Stimulated activated CD8-positive, alpha-beta memory T cell treated with anti-CD3 and anti-CD28 coated beads, Interleukin-12 subunit alpha, Interleukin-12 subunit beta, amount 100 ng/mL, for 1 hour (primary cell): Measurements from ENCODE around the gene TACR2.
A peak's percentile ranks its signal among the peaks of the same experiment; 100 is the strongest.

Experiments
- DNase-seq: peaks from one replicate; pipeline ENCODE4 v3.0.0-alpha.2; 2020; ENCODE audit warnings: low read depth

Gene TACR2

GRCh38 chr10:69416695-69417094 is at the start of gene TACR2:
TSS of gene TACR2 (minus strand) at chr10:69416918. CDS start at chr10:69416323, 595 bp downstream.
- DNase-seq, result no peak

- no peak for DNase-seq
Measured at GRCh38 chr10:69466158-69466490, 49.4 kb upstream of the TACR2 start.

- no peak for DNase-seq
Measured at GRCh38 chr10:69465457-69466157, 48.9 kb upstream of the TACR2 start.

GRCh38 chr10:69464801-69465401 is 48.2 kb upstream of the TACR2 start:
- no peak for DNase-seq

GRCh38 chr10:69464401-69464800 is 47.7 kb upstream of the TACR2 start:
- no peak for DNase-seq

- no peak for DNase-seq
Measured at GRCh38 chr10:69463886-69464285, 47.2 kb upstream of the TACR2 start.

- DNase-seq, result no peak
Measured at GRCh38 chr10:69461243-69462025, 44.7 kb upstream of the TACR2 start.

- no peak for DNase-seq
Measured at GRCh38 chr10:69460576-69461242, 44.0 kb upstream of the TACR2 start.

- DNase-seq, result no peak
Measured at GRCh38 chr10:69459893-69460575, 43.3 kb upstream of the TACR2 start.

- no peak for DNase-seq
Measured at GRCh38 chr10:69459101-69459790, 42.5 kb upstream of the TACR2 start.

GRCh38 chr10:69458430-69459100 is 41.8 kb upstream of the TACR2 start:
- no peak for DNase-seq

- no peak for DNase-seq
Measured at GRCh38 chr10:69457771-69458237, 41.1 kb upstream of the TACR2 start.

- DNase-seq, result no peak
Measured at GRCh38 chr10:69456880-69457693, 40.4 kb upstream of the TACR2 start.

- no peak for DNase-seq
Measured at GRCh38 chr10:69455006-69455763, 38.5 kb upstream of the TACR2 start.

GRCh38 chr10:69453795-69454194 is 37.1 kb upstream of the TACR2 start:
- no peak for DNase-seq

GRCh38 chr10:69452676-69453415 is 36.1 kb upstream of the TACR2 start:
- no peak for DNase-seq

GRCh38 chr10:69451784-69452251 is 35.1 kb upstream of the TACR2 start:
- no peak for DNase-seq

- DNase-seq, result peak; percentile 47
Measured at GRCh38 chr10:69451209-69451783, 34.6 kb upstream of the TACR2 start, which contains the start of gene TSPAN15. TSS of gene TSPAN15 (plus strand) at chr10:69451465. CDS start at chr10:69451595, 130 bp downstream.
